ENCODE measurements around the gene LBP.
"Not testable (repeated sequence)": the region's sequence is repeated elsewhere in the genome, so short reads cannot be mapped to it uniquely, and the experiment has no call there.

Gene LBP

GRCh38 chr20:38350879-38351775 is 4.8 kb downstream of the LBP start:
- no peak for DNase-seq (ENCODE audit: low read depth)

DNA sequence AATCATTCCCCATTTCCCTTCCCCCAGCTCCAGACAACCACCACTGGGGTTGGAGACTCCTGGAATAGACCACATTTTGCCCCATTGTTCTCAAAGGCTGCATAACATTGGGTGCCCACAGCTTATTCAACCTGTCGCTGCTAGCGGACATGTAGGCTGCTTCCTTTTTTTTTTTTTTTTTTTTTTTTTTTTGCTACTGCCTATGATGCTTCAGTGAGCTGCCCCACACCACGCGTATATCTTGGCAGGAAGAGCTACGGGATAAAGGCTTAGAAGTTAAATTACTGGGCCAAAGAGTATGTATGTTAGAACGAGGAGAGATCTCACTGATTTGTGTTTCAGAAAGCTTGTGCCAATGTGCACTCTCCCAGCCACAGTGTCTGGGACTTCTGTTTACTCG is 7.0 kb downstream of the LBP start:
- DNase-seq (ENCODE audit: low read depth), result no peak

GRCh38 chr20:38354227-38354626 is 7.9 kb downstream of the LBP start:
- no peak for DNase-seq (ENCODE audit: low read depth)

DNA sequence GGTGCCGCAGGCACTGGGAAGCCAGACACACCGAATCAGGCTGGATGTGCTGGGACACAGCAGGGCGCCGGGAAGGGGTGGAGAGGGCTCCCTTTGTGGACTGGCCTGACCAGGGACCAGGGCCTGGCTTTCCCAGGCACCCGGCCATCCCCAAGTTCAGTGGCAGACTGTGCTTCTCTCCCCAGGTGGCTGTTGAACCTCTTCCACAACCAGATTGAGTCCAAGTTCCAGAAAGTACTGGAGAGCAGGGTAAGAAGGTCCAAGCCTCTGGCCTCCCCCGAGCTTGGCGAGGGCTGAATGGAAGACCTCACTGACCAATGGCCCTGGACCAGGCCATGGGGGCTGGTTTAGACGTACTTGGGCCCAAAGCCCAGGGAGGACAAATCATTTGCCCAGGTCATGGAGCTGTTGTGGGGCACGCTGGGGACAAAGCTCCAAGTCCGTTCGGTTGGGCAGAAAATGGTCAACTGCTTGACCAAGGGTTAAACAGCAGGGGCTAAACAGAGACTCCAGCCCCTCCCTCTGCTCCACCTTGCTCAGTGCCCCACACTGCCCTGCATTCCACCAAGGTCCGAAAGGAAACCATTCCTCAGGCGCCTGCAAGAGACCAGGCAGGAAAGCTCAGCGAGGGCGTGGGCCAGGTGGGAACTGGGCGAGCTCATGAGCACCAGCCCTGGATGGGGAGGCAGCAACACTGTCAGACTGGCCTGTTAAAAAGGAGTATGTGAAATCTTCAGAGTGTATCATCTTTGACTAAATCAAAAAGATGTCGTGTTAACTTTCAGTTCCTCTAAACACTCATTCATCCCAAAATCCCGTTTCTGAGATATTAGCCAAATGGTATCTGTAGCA is 9.1 kb downstream of the LBP start:
- DNase-seq (ENCODE audit: low read depth), result no peak

DNA sequence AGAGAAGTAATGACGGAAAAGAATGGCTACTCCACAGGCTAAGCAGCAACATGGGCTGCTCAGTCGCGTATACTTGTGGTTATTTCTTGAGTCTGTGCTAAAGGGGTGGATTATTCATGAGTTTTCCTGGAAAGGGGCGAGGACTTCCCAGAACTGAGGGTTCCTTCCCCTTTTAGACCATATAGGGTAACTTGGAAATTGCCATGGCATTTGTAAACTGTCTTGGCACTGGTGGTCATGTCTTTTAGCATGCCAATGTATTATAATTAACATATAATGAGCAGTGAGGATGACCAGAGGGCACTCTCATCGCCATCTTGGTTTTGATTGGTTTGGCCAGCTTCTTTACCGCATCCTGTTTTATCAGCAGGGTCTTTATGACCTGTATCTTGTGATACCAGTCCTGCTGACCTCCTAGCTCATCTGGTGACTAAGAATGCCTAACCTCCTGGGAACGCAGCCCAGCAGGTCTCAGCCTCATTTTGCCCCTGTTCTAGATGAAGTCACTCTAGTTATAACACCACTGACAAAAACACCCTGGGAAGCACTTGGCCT is 11.4 kb downstream of the LBP start:
- no peak for DNase-seq (ENCODE audit: low read depth)

- DNase-seq (ENCODE audit: low read depth), result no peak
These were observed 12.3 kb downstream of the LBP start for GRCh38 chr20:38358556-38358955.

DNA sequence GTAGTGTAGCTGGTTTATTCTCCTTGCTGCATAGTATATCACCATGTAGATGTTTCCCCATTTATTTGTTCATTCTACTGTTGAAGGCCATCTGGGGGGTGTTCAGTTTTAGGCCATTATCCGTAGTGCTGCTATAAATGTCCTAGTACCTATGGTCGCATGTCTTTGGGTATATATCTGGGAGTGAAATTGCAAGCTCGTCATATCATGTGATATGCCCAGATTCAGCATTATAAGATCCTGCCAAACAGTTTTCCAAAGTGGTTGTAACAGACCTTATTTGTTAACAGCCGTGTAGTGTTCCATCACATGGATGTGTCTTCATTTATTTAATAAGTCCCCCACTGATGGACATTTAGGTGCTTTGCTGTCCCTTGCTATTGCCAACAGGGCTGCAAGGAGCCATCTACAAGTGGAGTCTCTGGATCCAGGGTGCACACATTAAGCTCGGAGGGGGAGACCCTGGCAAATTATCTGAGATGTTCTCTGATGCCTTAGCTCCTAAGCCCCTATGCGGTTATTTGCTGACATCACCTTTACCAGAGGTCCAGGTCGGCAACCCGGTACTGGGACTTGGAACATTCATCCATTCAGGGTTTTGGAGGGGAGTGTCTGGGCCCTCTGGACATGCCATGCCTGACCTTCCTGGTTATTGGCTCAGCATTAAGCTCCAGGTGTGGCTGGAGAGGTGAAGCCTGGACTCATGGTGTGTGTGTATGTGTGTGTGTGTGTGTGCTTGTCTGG is 16.9 kb downstream of the LBP start:
- DNase-seq (ENCODE audit: low read depth), result no peak

DNA sequence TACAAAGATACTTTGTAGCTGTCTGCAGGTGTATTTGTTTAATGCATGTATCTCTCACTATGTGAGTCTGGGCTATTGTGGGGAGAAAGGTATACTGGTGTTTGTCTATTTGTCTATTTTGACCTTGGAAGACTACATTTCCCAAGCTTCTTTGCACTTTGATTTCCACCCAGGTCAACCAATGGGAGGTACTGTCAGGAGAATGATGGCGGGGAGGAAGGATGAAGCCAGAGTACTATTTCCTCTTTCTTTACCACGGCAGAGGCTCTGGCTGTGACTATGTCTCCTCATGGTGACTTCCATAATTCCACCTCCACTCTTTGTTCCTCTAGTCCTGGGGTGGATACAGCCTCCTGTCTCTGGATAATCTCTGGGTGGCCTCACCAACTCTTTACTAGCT is 23.1 kb downstream of the LBP start:
- DNase-seq (ENCODE audit: low read depth), result no peak

DNA sequence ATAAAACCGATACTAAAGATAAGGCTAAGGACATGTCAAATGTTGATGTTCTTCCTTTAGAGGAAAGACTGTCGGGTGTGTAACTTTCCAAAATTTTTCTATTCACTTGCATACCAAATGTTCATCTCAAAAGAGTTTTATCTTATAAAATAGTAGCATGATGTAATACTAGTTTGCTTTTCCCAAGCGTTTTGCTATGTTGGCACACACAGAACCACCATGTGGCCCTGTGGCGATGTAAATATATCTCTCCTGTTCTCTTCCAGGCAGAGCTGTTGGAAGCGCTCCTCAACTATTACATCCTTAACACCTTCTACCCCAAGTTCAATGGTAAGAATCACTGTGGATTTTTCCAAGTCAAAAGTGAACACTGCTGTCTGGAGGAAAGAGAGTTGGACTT is 26.5 kb downstream of the LBP start:
- DNase-seq (ENCODE audit: low read depth), result no peak

DNA sequence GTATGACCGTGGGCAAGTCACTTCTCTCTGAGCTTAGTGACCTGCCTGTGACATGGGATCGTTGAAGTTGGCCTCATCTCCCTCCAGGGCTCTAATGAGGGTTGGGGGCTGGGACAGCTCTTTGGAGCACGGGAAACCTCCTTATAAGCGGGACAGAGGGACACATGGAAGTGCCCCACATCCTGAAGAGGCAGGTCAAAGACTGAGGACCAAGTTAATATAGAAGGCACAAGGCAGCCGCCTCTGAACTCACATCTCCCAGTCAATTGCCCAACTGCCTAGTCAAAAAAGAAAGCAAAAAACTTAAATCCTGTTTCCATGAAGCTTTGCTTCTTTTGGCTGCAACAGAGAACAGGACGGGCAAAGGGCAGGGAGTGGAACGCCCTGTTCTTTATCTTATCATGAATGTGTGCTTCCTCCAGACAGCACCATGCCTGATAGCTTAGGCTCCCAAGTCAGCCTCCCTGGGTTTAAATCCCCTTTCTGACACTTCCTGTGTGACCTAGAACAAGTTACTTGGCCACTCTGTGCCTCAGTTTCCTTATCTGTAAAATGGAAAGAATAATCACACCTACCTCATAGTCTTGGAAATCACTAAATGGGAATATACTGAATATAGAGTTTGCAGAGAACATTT is 27.1 kb downstream of the LBP start:
- no peak for DNase-seq (ENCODE audit: low read depth)

DNA sequence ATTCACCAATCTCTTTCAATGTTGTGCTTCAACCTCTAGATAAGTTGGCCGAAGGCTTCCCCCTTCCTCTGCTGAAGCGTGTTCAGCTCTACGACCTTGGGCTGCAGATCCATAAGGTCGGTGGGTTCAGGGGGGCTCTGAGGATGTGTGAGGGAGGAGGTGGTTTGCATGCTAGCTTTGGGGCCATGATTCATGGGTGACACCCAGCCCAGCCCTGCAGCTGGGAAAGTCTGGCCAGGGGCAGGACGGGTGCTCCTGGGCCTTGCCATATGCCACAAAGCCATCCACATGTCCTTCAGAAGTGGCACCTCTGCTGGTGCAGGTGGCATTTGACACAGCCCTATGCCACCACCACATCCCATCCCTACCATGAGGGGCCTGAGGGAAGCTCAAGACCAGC is 27.6 kb downstream of the LBP start:
- DNase-seq (ENCODE audit: low read depth), result no peak

DNA sequence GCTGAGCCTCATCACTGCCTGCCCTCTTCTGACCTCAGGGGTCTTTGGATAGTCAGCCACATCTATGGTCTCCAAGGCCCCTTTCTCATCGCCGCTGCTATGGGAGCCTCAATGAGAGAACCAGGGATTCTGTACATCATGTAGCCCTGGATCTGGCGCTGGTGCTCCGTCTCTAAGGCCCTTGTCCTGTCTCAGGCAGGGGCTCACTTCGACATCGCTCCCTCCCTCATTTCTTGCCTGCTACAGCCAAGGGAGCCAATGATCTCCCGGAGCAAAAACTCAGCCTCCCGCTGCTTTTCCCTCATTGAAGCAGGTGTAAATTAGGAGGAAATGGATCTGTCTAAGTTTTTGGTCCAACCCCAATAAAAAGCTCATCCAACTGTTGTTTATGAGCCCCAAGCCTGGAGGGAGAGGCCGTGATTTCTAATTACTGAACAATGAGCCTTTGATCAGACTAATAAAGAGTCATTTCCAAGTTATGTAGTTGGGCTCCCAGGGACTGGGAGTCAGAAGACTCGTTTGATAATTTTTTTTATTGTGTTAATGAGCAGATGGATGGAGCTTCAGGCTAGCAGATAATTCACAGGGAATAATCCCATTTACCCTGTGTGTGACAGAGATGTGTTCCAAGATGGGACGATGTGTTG is 30.9 kb downstream of the LBP start:
- no peak for DNase-seq (ENCODE audit: low read depth)

GRCh38 chr20:38377838-38378237 is 31.6 kb downstream of the LBP start:
- DNase-seq (ENCODE audit: low read depth), result not testable (repeated sequence)

GRCh38 chr20:38383147-38383546 is 36.9 kb downstream of the LBP start:
- no peak for DNase-seq (ENCODE audit: low read depth)

- no peak for DNase-seq (ENCODE audit: low read depth)
These were observed 39.7 kb downstream of the LBP start for GRCh38 chr20:38386004-38386403.

GRCh38 chr20:38386851-38387250 is 40.6 kb downstream of the LBP start:
- DNase-seq (ENCODE audit: low read depth), result no peak

- no peak for DNase-seq (ENCODE audit: low read depth)
These were observed 41.7 kb downstream of the LBP start for GRCh38 chr20:38387953-38388352.

DNA sequence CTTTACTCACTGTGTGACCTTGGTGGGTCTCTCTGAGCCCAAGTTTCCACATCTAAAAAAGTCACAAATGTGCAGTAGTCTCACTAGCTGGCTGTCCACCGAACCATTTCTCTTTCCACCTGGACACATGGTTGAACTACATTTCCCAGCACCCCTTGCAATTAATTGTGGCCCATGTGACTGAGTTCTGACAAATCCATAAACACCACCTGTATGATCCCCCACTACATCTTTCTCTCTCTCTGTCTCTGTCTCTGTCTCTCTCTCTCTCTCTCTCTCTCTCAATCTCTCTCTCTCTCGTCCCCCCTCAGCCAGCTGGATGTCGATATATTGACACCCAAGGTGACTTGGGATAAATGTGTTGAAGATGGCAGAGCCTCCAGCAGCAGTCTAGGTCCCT is 46.1 kb downstream of the LBP start:
- DNase-seq (ENCODE audit: low read depth), result no peak

- DNase-seq (ENCODE audit: low read depth), result no peak
These were observed 47.0 kb downstream of the LBP start for GRCh38 chr20:38393259-38393658.

GRCh38 chr20:38395165-38395564 is 48.9 kb downstream of the LBP start:
- no peak for DNase-seq (ENCODE audit: low read depth)

DNA sequence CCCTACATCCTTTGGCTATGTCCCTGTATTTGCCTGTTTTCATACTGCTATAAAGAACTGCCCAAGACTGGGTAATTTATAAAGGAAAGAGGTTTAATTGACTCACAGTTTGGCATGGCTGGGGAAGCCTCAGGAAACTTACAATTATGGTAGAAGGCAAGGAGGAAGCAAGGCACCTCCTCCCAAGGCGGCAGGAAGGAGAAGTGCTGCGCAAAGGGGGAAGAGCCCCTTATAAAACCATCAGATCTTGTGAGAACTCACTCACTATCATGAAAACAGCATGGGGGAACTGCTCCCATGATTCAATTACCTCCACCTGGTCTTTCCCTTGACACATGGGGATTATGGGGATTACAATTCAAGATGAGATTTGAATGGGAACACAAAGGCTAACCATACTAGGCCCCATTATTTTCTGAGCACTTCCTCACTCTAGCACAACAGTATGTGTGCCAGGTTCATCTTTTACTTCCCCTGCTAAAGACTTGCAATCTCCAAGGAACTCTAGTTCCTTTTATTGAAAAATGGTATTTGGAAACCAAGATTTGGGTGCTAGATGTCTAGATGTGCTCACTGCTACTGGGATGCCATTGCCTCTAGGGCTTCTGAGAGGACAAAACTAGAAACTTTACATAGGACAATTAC is 49.6 kb downstream of the LBP start:
- not testable (repeated sequence) for DNase-seq (ENCODE audit: low read depth)
